Ammon's horn (tissue), 1 donor: Measurements from ENCODE around the gene NEK7.
"Not testable (repeated sequence)": the region's sequence is repeated elsewhere in the genome, so short reads cannot be mapped to it uniquely, and the experiment has no call there.

Experiments used
- DNase-seq: peaks from one replicate; pipeline ENCODE4 v3.0.0-alpha.2; 2016; ENCODE audit warnings: low spot score

The NEK7 gene

DNA sequence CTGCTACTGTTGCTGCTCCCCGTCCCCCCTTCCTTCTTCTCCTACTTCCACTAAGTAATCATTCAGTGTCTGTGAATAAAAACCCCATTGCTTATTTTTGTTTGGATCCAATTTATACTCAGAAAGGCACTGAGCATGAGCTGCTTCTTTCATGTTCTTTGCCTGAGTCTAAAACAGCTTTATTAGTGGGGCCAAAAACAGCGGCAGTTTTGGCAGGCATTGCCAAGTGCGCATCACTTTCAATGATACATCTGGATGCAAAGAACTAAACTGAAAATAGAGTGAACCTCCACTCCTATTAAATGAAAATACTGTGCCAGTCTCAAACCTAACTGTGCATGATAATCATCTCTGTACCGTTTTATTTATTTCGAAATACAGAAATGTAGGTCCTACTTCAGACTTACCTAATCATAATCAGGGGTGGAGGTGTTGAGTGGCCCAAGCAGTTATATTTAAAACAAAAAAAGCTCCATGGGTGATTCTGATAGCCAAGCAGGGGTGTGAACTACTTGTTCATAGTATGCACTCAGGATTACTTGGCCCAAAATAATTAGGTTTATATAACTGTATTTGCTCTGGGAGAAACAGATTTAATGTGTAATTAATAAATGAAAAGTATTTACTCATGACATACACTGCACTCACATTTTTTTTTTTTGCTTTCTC, 48.4 kb downstream of the NEK7 start:
- DNase-seq, result peak; percentile 16

DNA sequence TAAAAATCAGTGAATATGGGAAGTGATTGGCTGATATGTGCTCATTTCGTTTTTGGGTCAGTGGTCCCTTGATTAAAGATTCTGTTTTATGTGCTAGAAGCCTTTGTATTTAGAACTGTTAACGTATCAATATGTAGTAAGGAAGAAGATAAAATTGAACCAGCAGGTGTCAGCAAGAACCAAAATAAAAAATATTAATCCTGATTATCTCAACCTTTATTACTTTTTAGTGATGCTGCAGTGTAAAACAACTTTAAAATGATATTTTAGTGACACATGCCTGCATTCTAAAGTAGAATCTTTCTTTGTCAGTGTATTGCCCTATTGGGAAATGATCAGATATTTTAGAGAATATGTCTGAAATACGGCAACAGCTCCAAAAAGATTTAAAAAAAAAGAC, 49.5 kb downstream of the NEK7 start:
- DNase-seq, result no peak

DNA sequence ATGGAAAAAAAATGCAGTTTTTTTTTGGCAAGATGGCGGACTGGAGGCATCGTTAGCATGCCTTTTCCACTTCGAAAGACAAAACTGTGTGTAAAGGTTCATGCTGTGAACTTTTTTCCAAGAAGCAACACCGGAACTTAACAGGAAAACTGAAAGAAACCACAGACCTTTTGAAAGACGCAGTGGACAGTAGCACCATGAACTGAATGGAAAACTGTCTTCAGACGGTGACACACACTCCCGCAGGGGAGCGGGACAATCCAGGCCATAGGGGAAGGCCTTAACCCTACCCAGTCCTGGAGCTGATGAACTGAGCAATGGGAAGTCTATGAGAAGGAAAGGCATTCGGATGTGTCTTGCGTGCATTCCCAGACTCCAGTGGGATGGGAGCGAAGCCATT, 54.9 kb downstream of the NEK7 start:
- no peak for DNase-seq

DNA sequence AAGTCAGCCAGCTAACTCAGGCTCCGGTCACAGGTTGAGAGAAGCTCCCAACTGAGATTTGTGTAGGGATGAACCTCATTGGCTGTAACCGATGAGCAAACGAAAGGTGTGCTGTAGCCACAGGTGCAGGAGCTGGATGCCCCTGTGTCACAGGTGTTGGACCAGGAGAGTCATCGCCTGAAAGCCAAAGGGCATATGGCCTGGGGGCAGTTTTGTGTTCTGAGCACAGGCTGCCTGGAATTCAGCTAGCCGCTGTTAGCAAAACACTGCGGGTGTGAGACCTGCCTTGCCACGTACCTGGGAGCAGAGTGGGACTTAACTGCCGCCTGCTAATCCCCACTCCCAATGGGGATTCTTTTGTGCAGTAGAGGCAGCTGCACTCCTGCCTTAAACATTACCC, 55.3 kb downstream of the NEK7 start:
- no peak for DNase-seq

DNA sequence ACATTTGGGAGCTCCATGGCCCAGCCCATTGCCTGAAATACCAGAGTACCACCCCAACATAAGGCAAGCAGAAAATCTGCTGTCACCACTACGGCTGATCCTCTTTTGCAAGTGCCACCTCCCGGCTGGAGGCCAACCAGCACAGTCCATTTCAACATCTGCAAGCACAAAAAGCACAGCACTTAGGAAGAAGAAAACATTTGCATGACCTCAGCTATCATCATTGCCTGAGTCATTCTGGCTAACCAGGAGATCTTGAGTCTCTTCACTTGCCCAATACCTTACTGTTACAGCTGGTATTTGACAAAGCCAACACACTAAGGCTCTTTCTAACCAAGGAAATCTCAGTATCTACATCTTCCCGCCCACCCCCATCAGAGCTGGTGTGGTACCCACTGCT, 55.9 kb downstream of the NEK7 start:
- DNase-seq, result no peak

DNA sequence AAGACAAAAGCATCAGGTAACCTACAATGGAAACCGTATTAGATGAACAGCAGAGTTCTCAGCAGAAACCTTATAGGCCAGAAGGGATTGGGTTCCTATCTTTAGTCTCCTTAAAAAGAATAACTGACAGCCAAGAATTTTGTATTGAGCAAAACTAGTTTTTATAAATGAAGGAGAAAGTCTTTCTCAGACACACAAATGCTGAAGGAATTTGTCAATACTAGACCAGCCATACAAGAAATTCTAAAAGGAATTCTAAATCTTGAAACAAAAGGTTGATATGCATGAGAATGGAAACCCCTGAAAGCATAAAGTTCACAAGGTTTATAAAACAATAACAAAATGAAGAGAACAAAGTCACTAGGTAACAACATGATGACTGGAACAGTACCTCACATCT, 58.1 kb downstream of the NEK7 start:
- DNase-seq, result no peak

DNA sequence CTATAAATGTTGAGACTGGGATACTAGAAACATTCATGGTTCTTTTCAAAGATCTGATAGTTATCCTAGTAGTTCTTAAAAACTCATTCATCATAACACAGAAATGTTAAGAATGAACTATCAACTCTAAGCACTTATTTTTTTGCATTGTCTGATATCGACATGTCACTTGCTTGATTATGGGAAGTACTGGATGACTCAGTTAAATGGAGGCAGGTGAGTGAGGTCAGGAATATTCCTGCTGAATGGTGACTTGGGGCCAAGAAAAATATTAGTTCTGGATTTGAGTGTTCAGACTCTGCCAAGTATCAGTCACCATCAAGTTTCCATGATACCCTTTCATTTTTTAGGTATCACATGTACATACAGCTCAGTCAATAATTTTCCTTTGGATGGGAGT, 63.6 kb downstream of the NEK7 start:
- no peak for DNase-seq

DNA sequence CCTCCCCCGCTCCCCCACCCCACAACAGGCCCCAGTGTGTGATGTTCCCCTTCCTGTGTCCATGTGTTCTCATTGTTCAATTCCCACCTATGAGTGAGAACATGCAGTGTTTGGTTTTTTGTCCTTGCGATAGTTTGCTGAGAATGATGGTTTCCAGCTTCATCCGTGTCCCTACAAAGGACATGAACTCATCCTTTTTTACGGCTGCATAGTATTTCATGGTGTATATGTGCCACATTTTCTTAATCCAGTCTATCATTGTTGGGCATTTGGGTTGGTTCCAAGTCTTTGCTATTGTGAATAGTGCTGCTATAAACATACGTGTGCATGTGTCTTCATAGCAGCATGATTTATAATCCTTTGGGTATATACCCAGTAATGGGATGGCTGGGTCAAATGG, 70.2 kb downstream of the NEK7 start:
- not testable (repeated sequence) for DNase-seq

DNA sequence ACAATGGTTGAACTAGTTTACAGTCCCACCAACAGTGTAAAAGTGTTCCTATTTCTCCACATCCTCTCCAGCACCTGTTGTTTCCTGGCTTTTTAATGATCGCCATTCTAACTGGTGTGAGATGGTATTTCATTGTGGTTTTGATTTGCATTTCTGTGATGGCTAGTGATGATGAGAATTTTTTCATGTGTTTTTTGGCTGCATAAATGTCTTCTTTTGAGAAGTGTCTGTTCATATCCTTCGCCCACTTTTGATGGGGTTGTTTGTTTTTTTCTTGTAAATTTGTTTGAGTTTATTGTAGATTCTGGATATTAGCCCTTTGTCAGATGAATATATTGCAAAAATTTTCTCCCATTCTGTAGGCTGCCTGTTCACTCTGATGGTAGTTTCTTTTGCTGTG, 70.7 kb downstream of the NEK7 start:
- DNase-seq, result not testable (repeated sequence)

DNA sequence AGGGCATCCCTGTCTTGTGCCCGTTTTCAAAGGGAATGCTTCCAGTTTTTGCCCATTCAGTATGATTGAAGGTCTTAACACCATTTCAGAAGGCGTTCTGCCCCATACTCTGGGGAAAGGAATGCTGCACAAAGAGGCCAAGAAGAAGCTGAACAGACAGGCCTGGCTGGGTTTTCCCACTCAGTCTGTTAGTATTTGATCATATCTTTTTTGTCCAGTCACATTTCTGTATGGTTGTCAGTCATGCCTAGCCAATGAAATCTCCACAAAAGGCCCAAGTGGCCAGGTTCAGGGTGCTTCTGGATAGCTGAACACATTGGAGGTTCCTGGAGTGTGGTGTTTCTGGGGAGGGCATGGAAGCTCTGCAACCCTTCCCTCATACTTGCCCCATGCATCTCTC, 72.1 kb downstream of the NEK7 start:
- DNase-seq, result no peak

DNA sequence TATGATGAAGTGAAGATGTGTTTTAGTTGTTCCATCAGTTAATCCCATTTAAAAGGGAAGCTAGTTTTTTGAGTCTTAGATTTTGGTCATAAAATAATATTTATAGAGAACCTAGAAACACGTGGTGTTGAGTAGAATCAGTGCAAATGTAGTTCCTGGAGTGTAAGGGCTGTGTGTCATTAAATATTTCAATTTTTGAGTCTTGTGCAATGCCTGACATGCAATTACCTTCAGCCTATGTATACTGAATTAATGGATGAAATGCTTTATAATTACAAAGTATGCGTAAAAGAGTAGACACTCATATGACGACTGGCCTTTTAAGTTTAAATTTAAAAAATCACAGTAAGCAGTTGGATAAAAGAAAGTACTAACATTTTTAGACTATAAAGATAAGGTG, 75.0 kb downstream of the NEK7 start:
- no peak for DNase-seq

DNA sequence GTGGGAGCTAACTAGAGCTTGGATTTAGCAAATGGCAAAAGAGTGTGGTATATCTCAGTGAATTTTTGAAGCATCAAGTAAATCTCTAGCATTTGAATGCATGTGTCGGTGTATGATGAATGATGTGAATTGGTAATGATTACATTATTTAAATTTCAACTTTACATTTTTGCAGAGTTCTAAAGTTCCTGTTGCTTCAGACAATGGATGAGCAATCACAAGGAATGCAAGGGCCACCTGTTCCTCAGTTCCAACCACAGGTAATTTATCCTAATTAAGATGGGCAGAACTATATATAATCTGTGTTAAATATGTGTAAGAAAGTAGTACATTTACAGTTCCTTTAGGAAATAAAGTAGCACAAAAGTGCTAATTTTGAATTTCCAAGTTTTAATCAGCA, 75.6 kb downstream of the NEK7 start:
- no peak for DNase-seq

DNA sequence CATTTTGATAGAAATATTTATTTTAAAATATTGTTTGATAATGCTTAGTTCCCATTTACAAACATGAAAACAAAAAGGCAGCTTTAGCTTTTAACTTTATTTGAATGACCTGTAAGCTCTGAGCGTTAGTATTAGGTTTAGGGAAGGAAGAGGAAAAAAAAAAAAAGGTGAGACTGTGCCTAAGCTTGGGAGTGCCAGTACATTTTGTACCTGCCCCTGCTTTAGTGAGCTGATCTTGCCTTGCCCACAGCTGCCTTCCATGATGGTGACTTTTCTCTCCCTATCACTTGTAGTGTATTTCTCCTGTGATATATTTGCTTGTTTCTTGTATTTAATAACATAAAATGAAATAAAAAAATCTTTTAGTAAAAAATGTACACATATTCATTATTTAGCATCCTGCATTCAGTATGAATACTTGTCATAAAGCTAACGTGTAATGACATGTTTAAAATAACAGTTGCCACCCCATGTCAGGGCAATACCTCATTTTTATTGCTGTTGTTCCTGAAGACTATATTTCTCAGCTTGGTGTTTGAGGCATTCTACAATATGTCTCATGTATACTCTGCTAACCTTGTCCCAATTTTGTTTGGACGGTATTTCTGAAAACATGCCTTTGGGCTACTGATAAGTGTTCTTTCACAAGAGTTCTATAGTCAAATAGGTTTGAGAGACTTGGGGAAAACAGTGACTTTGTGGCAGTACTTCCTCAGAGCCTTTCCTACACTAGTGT, 76.3 kb downstream of the NEK7 start:
- no peak for DNase-seq

DNA sequence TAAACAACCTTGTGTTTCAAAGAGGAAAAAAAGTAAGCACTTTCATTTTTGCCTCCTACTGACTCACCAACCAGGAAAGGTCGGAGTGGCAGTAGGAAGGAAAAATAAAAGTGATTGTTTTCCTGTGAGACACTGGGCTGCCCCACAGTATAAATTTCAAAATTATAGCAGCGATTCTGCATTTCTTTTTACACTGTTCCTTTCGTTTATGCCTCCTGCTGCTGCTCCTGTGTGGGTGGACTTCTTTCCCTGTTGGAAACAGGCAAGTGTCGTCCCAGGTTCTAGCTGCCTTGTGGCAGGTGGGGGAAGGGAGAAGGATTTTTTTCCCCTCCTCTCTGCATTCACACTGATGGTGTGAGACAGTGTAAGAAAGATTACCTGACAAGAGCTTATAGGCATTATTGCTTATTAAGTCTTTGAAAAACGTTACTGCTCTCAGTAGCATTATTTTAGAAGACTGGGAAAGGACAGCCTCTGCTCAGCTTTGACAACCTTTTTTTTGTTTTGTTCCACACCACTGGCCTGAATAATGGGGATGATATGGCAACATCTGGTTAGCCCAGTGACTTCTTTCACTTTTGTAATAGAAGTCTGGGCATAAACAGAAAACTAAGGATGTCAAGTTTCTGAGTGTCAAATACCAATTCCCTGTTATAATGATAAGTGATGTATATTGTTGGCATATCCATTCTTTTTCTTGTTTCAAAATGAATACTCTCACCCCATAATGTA, 77.9 kb downstream of the NEK7 start:
- DNase-seq, result no peak

DNA sequence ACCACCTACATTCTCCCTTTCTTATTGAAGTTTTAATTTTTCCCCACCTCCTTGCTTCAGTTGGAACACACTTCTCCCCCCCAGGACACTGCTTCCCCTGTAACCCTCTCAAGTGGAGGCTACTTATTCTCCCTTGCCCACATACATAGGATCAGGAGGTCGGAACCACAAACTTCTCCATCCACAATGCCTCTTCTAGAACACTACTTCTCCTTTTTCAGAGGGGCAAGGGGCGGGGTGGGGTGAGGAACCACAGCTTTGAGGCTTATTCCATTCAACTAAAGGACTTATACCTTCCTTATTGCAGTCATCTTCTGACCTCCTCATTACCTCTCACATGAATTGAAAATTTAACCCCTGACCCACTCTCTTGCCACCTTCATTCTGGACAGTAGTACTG, 81.3 kb downstream of the NEK7 start:
- peak; percentile 37 for DNase-seq

DNA sequence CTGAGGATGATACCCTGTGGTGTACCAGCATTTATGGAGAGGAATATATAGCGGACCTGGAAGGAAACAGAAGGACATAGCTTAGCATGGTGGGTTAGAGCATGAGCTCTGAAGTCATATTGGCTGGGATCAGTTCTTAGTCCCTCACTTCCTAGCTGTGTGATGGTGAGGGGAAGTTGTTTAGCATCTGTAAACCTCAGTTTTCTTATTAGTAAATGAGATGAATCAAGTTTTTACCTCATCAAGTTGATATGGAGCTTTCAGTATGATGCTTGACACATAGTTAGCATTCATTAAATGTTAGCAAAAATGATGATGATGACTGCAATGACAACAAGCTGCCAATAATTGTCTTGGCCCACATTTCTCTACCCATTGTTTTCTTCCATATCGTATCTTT, 84.8 kb downstream of the NEK7 start:
- no peak for DNase-seq

DNA sequence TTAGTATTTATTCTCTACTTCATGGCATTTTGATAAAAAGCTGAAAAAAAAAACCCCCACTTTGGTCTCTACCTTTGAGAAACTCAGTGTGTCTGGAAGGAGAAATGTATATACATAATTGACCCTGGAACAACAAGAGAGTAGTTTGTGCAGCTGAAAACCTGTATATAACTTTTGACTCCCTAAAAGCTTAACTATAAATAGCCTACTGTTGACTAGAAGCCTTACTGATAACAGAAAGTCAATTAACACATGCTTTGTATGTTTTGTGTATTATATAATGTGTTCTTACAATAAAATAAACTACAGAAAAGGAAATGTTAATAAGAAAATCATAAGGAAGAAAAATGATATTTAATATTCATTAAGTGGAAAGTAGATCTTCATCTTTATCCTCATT, 88.0 kb downstream of the NEK7 start:
- DNase-seq, result no peak

DNA sequence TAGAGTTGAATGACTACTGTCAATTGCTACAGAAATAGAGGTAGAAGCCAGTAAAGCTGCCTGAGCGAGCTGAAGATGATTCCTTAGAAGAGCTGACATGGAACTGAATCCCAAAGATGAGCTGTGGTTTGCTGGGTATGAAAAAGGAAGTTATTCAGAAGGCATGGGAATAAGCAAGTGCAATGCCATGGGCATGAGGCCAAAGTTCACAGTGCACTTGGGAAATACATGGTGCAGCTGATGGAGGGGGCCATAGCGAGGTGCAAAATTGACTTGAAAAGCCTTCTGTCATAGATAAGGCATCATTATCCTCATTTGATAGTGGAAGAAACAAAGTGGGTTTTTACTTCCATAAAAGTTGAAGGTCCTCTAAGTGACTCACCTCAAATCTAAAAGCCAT, 88.6 kb downstream of the NEK7 start:
- DNase-seq, result no peak

DNA sequence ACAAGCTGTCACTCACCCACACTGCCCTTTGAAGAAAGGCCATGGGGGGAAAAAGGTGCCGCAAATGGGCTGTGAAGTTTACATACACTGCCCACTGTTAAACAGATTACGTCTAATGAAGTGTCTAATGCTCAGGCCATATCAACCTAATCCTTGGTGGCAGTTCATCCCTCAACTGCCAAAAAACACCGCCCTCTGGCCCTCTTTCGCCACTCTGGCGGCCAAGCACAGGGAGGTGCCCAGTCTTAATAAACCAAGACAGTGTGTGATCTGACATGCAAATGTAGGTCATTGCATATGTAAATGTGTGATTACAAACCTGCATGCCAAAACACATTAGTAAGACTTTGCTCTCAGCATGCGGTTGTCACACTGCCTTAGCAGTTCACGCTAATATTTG, 89.5 kb downstream of the NEK7 start:
- DNase-seq, result no peak

DNA sequence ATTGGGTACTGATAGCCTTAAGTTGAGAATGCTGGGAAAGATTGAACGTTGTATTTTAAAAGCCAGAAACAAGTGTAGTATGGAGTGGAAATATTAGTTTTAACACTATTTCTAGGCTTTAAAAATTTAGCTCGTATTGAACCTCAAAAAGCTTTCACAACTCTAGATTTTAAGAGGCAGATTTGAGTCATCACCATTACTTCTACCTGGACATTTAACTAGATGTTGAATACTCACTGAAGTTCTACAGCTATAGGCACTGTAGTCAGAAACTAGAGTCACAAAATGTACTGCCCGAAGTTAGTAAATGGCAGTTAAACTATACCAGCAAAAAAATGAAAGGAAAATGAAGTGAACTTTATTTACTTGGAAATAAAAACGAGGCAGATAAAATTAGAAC, 96.5 kb downstream of the NEK7 start:
- no peak for DNase-seq

DNA sequence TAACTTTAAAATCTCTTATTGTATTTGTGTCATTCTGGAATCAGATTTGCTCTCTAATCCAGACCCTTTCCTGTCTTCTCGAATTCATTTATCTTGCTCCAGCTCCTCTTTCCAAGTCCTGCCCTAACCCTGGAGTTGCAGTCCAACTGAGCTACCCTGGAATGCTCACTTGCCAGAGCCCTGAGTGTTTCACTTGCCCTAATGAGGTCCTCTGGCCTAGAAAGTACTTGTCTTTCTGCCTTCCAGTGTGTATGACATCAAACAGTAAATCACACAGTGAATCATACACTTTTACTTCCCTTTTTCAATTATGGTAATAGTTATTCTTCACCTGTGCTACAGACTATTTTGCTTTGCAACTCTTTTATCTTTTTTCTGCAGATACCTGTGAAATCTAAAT, 96.9 kb downstream of the NEK7 start:
- DNase-seq, result no peak

DNA sequence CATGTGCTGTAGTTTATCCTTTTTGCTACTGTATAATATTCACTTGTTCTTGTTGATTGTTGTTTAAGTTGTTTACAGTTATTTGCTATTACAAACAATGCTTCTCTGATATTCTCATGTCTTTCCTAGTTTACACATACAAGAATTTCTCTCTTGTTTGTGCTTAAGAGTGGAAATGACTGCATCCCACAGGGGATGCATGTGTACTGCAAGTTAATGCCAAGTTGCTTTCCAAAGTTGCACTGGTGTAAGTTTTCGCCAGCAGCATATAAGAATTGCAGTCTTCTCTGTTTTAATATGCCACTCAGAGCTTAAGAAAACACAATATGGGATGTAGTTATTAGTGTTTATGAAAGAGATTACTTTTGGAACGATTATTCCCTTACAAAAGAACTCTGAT, 97.7 kb downstream of the NEK7 start:
- no peak for DNase-seq

DNA sequence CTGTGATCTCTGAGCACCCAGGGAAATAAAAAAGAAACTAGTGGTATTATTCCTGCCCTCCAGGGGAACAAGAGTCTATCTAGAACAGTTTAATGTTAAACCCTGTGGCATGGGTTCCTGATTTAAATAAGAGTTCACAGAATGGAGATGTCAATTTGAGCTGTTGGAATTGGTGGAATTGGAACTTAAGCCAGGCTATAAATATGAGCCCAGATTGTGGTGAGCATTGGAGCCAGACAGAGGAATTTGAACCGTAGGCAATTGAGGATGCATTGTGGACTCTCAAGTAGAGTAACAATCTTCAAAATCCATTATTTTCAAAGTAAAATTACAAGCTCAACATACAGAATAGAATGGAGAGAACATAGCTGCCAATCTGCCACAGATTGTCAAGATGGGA, 98.2 kb downstream of the NEK7 start:
- DNase-seq, result no peak
